Measurements from ENCODE around the gene BTBD6.

BTBD6 gene

DNA sequence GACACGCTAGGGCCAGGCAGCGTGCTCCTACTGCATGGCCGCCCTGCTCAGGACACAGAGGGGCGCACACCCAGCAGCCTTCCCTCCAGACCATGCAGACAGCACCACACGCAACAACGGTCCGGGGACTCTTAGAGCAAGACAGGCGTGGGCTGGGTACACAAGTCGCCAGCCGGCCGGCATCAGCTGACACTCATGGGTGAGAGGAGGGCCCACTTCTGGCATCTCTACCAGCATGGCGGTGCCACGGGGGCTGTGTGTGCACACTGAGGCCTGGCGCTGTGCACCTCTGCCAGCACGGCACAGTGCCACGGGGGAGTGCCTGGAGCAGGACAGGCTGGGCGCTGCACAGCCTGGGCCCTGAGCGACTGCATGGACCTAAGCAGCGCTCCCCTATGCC lies 6.7 kb upstream of the BTBD6 start:
- no peak for DNase-seq

DNA sequence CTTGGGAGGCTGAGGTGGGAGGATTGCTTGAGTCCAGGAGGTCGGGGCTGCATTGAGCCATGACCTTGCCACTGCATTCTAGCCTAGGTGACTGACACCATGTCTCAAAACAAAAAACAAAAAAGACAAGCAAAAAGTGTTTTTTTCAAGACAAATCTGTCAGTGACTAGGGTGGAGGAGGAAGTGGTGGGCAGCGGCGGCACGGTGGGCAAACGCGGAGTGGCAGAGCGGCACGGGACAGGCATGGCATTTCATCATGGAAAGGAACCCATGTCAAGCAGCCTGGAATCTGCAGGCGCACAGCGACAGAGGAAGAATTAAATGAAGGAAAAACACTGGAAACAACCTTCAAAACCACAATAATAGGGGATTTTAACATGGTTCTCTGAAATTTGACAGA lies 4.0 kb upstream of the BTBD6 start:
- no peak for DNase-seq

DNA sequence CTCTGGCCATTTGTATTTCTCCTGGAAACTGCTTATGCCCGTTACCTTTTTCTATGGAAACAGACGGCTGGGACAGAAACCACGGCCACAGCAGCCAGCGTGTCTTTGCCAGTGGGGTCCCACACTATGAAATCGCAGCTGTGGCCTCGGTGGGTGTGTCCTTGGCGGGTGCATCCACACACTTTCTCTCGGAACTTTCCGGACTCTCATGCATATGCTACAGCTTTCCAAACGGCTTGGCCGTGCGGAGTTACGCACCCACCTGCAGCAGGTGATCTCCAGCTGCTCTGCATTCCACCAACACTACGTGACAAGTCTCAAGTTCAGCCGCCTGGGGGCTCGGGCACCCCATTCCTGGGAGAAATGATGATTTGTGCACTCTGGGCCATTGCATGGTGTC lies 1.3 kb upstream of the BTBD6 start:
- no peak for DNase-seq

DNA sequence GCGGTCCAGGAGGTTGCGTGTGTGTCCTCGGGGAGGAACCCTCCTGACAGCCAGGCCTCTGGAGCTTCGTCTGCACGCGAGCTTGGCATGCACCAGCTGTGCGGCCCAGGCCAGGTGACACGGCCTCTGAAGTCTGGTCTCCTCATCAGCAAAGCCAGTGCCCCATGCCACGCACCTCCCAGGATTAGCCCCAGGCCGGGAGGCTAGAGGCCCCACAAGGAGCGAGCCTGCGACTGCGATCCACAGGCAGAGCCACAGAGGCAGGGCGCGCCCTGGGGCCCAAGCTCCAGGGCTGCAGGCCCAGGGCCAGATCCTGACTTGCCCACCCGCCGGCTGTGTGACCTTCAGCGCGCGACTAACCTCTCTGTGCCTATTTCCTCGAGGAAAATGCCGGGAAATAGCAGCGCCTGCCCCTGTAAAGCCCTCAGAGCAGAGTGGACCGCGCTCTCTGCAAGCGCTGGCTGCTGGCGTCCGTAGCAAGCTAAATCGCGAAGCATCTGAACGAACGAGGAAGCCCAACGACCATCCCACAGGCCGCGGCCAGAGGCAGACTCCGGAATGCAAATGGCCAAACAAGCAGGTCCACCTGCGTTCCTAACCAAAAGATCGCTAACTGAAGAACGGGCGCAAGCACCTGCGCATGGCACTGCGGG lies 492 bp upstream of the BTBD6 start:
- DNase-seq = no peak

DNA sequence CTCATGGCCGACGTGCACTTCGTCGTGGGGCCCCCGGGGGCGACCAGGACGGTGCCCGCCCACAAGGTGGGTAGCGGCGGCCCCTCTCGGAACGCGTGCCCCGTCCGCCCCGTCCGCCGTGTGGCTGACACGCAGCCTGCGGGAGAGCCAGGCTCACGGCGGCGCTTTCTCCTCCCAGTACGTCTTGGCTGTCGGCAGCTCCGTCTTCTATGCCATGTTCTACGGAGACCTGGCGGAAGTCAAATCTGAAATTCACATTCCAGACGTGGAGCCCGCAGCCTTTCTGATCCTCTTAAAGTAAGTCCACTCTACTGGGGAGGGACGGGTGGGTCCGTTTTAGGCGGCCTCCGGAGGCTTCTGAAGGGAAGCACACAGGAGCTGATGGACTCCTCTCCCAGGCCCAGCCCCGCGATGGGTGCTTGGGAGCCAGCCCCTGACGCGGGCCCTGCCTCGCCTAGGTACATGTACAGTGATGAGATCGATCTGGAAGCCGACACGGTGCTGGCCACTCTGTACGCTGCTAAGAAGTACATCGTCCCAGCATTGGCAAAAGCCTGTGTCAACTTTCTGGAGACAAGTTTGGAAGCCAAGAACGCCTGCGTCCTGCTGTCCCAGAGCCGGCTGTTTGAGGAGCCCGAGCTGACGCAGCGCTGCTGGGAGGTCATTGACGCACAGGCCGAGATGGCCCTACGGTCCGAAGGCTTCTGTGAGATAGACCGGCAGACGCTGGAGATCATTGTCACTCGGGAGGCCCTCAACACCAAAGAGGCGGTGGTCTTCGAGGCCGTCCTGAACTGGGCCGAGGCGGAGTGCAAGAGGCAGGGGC lies 1.1 kb downstream of the BTBD6 start:
- DNase-seq = no peak

DNA sequence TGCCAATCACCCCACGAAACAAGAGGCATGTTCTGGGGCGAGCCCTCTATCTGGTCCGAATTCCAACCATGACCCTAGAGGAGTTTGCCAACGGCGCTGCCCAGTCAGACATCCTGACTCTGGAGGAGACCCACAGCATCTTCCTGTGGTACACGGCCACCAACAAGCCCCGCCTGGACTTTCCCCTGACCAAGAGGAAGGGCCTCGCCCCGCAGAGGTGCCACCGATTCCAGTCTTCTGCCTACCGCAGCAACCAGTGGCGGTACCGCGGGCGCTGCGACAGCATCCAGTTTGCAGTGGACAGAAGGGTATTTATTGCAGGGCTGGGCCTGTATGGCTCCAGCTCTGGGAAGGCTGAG lies 1.7 kb downstream of the BTBD6 start:
- no peak for DNase-seq

DNA sequence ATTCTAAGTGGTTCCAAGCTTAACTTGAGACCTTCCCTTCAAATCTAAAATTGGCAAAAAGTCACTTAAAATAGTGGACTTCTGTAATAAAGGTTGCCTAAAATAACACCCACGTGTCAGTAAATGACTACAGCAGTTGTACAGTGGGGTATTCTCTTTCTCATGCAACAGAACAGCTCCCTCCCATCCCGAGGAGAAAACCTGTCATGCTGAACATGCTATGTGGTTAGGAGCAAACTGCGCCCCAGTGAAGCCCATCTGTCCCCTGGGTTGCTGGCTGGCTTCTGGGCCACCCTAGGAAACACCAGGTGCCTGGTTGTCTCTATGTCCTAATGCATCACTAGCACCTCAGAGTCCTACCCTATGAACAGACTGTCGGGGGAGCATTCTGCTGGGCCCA lies 2.7 kb downstream of the BTBD6 start:
- no peak for DNase-seq

DNA sequence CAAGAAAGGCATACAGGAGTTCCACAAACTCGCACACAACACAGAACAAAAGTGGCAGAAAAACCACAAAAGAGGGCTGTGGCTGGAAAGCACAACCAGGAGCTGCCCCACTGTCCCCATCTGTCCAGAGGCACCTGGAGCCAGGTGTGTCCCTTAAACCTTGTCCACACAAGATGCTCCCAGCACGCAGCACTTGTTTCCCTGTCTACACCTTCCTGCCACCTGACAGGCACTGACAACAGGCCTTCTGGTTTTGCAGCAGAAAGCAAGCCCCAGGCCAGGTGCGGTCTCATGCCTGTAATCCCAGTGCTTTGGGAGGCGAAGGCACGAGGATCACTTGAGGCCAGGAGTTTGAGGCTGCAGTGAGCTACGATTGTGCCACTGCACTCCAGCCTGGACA lies 3.6 kb downstream of the BTBD6 start:
- DNase-seq = no peak

DNA sequence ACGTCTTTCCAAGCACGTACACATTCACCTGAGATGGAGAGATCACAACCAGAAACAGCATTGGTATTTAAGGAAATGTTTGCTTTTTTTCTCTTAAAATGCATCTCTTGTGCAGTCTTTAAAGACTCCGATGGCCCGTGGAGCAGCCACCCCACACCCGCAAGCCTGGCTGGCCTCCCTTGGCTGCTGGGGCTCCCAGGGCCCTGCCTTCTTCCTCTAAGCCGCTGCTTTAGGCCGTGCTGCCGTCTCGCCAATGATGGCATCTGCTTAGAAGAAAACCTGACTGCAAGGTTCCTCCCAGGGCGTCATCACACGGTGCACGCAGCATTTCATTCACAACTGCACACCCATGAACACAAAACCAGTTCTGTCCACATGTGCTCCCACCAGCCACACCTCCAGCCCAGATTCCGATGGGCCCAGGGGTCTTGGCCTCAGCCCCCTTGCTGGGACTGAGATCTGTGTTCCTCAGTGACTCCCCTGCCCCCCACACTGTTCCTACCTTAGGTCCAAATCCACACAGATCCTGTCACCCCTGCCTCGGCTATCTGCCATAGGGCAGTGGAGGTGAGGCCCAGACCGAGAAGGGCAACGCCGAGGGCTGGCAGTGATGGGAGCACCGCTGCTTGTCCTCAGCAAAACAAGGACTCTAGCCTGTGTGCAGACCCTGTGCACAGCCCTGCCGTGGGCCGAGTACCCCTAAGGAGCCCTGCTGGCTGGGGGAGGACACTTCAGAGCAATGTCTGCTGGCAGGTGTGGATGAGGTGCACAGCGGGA lies 4.4 kb downstream of the BTBD6 start:
- DNase-seq = no peak

DNA sequence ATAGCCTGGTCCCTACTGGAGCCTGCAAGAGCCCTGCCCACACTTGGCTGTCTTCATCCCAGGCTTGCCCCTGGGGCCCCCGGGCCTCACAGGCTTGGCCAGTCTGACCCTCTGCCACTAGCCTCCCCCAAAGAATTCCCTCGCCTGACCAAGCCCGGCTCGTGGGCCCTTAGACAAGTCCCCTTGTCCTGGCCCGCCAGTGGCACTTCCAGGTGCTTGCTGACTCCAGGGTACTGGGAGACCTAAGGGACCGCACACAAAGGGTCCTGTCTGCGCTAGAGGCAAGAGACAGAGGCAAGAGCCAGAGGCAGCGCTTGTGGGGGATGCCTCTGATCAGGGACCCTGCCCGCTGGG lies 5.0 kb downstream of the BTBD6 start:
- DNase-seq = no peak

DNA sequence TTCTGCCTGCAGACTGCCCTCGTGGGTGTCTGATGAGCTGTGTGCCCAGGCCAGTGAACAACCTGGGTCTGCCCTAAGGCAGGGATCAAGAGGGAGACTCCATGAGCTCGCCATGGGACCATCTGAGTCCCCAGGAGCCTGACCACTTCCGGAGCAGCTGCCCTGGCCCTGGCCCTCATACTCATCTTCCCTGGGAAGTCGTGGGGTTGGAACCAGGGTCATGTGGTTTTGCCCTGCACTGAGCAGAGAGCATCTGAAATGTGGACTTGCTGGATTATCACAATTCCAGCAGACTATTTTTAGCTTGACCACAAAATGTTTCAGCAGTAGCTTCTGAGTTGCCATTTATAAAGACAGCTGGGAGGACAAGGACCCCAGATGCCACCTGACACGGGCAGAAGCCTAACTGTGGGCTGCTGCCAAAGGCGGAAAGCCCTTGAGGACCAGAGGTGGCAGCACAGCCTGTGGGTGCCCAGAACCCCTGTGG lies 6.7 kb downstream of the BTBD6 start:
- DNase-seq = no peak

DNA sequence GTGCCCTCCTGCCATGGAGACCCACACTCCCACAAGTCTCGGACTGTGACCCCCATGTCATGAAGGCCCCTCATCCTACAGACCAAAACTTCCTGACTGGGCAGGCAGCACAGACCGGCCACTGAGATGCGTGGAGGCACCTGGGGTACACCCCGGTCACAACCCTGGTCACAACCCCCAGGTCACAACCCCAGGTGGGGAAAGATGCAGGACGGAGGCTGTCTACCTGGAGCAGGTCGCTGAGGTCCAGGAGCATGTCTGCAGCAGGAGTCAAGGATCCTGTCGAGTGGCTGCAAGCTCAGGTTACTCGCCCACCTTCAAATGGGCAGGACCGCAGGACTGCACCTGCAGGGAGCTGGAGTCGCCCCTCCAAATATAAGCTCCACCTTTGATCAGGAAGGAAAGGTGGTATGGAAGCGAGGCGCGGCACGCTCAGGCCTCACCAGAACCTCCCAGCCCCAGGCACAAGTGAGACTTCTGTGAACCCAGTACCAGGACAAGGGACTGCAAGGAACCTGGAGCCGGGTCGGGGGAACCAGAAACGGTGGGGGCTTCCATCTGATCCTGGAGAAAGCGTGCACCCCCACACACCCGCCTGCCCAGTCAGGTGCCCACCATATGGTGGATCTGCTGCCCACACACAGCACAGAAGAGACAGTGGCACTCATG lies 8.1 kb downstream of the BTBD6 start:
- DNase-seq = no peak

DNA sequence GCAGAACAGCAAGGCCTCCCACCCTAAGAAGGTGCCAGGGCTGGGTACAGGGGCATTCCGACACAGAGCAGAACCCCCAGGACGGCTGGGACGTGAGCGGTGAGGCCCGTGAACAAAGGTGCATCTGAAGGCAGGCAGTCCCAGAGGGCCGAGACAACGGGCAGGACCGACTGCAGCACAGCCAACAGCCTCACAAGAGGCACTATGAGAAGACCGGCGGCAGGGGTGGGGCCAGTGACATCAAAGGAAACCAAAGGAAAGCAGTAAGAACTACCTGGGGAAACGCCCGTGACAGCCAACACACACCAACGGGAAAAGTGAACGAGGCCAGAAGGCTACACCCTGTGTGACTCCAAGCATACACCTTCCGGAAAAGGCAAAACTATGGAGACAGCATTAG lies 9.1 kb downstream of the BTBD6 start:
- no peak for DNase-seq

DNA sequence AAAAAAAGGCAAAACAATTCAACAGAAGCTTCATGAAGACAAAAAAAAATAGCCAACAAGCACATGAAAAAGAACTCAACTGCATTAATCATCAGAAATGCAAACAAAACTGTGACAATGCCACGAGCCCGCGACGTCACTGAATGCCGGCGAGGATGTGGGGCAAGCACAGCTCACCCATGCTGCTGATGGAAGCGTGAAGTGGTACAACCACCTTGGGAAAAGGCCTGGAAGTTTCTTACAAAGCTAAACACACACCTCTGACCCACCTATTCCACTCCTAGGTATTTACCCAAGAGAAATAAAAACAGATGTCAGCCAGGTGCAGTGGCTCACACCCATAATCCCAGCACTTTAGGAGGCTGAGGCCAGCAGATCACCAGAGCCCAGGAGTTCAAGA lies 10.5 kb downstream of the BTBD6 start:
- DNase-seq = no peak

DNA sequence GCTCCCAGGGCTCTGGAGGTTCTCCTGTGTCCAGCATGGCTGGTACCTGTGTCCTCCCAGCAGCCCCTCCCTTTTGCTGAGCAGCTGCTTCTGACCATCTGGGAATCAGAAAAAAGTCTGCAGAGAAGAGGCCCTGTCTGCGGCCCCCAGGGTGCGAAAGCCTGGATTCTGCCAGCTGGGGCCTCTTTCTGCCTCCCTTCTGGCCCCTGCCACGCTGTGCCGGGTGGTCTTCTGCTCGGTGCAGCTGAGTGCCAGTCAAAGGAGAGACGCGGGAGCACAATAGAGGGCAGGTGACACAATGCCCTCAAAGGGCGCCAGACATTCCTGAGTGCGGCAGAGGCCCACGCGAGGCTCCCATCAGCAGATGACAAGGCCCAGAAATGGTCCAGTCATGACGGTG lies 12.6 kb downstream of the BTBD6 start:
- no peak for DNase-seq

DNA sequence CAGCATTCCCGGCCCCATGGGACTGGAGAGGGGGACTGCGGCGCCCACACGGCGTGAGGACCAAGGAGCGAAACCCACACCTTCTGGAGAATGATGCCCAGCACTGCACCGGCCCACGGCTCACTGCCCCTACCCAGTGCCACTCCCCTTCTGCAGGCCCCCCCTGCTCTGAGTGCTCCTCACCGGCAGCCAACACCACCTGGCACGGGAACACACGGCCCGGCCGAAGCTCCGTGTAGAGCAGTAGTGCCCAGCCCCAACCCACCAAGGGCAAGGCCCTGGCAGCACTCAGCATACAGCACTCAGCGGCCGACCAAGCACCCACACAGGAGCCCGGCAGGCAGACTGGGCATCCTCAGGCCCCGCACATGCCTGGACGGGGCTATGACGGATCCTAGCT lies 13.4 kb downstream of the BTBD6 start:
- DNase-seq = no peak

DNA sequence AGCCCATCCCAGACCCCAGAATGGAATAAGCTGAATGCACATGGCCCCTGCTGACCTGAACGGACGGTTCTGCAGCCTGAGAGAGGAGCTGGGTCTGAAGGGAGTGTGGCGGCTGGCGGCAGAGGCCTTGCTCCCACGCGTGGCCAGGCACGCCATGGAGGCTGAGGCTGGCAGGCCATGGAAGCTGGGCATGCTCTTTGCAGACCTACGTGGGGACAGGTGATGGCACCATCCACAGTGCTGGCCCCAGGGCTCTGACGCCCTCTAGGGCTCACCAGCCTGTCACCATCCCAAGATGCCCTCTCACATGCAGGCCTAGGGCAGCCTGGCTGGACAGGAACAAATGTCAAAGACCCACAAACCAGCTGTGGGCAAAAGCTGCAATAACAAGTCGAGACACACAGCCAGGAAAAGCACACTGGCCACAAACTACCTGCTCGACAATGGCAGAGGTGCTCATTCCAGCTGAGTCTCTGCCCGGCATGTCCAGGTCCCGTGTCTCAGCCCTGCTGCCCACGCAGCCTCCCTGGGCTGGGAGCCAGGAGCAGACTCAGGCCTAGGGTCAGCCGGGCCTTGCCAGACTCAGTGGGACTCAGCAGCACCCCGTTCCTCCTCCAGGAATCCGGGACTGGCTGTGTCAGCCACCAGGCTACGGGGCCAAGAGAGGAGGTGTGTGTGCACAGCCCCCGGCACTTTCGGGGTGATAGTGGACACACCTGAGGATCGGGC lies 19.7 kb downstream of the BTBD6 start:
- no peak for DNase-seq

DNA sequence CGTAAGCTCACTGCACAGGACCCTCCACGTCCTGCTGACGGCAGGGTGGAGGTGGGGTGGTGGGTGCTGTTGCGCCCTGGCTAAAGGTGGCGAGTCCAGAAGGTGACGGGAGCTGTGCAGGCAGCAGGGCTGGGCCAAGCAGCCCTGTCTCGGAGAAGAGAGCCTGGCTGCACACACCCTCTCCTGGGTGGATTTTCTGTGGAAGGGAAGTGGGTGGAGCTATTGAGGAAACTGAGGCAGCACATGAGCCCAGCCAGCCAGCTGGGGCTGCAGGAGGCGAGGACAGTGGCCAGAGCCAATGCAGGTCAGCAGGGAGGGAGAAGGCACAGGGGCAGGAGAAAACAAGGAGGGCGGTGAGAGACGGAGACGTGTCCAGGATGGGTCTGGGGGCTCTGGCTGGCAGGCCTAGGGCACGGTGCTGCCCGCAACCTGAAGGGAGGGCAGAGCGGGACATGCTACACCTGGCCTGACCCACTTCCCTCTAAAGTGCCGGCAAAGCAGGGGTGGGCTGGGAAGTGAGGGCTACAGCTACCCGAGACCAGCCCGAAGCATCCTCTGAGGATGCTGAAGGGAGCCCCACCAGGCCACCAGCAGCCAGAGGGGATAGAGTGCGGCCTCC lies 20.5 kb downstream of the BTBD6 start:
- no peak for DNase-seq

DNA sequence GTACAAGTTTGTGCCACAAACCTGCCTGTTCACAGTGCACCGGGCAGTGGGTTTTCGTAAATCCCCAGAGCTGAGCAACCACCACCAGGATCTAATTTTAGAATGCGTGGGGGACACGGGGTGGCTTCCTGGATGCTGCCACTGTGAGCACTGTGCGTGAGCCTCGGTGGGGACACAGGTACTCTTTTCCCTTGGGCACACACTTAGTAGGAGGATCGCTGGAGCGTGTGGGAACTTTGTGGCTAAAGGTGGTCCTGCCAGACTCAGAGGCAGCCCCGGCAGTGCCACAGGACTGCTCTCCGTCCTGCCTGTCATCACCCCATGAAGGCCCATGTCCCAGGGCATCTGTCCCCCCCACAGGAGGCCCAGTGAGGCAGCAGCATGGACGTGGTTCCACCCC lies 21.1 kb downstream of the BTBD6 start:
- DNase-seq = no peak

DNA sequence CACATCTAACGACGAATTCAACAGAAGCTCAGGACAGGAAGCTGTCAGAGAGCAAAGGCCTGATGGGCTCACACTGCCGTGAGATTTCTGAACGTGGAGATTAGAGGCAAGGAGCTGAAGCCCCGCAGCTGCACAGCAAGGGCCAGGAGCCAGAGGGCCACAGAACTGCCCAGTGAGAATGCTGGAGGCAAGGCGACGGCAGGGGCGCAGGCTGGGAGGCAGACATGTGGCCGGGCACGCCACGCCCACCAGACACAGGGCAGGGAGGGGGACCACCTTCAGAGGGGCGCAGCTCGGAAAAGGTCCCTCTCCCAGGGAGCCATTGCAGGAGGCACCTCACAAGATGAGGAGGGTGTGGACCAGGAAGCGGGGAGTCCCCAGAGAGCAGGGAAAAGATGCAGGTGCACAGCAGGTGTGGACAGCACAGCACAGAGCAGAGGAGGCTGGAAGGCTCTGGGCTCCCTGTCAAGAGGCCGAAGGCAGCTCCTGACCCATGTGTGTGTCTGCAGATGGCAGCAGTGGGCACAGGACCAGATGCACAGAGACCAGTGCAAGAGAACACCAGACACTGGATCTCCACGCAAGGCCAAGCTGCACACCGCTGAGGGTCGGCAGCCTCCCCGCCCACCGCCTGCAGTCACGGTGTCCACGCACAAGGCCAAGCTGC lies 23.0 kb downstream of the BTBD6 start:
- no peak for DNase-seq

DNA sequence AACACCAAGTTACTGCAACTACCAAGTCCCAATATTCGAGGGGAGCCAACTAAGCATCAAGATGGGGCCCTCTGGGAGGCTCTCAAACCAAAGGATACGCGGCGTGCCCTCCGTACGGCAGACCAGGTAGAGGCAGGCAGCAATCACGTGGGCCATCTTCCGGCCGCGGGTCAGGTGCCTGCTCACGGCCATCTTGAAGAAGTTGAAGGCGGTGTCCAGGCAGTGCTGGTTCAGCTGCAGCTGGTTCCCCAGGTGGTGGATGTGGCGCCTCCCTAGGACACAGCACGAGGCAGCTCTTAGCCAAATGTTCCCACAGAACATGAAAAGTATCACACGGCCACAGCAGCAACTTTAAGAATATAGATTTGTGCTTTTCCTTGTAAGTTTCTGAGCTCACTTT lies 24.3 kb downstream of the BTBD6 start:
- no peak for DNase-seq

DNA sequence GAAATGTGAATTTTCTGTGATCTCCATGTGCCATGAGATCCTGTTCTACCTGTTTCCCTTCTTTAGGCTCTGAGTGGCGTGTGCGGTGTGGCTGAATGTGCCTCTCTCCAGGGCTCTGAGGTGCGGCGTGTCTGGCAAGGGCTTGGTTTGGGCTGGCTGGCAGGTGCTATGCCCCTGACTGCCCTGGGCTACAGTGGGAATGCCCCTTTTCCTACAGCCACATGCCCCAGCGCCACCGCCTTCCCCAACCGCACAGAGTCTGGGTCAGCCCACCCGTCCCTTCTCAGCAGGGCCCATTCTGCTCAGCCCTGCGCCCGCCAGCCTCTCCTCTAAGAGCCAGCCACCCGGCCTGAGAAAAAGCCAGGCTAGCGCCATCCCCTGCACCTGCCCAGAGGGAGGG lies 24.7 kb downstream of the BTBD6 start:
- DNase-seq = no peak

Data from activated effector memory CD4-positive, alpha-beta T cell treated with anti-CD3 and anti-CD28 coated beads, Interleukin-2, amount 50 U/mL, for 16 hours (primary cell).